Measurements from ENCODE around the gene TSPAN7.

GRCh38 chrX:38610849-38611248 is 49.5 kb downstream of the TSPAN7 start:
- TF ChIP-seq CTCF (conservative IDR thresholded peaks at IDR 0.05; ENCODE audit: low read length) (no peak), EZH2phosphoT487 (IDR thresholded peaks at IDR 0.05; ENCODE audit: borderline replicate concordance) (no peak)
